DMS 273 treated with DMSO at 0.1 percent for 48 hours (cell line): Measurements from ENCODE around the gene PRDM10.
A peak's percentile ranks its signal among the peaks of the same experiment; 100 is the strongest.

Experiments
- DNase-seq: peaks from one replicate; lab custom pipeline; 2025; lab: John Stamatoyannopoulos, UW

PRDM10 gene

DNA sequence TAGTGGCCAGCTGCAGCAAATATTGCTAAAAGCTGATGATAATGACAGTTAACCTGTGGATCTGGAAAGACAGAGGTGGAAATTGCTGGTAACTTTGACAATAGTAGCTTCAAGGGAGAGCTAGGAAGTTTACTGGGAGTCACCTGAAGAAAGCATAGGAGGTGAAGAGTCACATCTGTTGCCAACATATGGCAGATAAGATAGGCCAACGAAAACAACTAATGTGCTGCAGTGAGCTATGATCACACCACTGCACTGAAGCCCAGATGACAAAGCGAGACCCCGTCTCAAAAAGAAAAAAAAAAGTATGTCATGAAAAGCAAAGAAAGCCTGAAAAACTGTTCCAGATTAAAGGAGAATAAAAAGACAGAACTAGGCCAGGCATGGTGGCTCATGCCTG, 4.3 kb upstream of the PRDM10 start:
- no peak for DNase-seq

DNA sequence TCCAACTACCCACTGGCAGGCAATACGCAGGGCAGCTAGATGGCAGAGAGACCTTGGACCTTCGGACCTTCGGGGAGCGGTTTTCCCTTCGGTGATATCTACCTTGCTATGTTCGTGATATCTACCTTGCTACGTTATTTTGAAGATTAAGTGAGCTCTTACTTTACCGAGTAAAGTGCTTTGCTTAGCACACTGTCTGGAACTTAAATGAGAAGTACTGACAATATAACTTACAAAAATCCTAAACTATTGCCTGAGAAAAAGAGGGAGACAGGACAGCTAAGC, 1.0 kb upstream of the PRDM10 start:
- no peak for DNase-seq

DNA sequence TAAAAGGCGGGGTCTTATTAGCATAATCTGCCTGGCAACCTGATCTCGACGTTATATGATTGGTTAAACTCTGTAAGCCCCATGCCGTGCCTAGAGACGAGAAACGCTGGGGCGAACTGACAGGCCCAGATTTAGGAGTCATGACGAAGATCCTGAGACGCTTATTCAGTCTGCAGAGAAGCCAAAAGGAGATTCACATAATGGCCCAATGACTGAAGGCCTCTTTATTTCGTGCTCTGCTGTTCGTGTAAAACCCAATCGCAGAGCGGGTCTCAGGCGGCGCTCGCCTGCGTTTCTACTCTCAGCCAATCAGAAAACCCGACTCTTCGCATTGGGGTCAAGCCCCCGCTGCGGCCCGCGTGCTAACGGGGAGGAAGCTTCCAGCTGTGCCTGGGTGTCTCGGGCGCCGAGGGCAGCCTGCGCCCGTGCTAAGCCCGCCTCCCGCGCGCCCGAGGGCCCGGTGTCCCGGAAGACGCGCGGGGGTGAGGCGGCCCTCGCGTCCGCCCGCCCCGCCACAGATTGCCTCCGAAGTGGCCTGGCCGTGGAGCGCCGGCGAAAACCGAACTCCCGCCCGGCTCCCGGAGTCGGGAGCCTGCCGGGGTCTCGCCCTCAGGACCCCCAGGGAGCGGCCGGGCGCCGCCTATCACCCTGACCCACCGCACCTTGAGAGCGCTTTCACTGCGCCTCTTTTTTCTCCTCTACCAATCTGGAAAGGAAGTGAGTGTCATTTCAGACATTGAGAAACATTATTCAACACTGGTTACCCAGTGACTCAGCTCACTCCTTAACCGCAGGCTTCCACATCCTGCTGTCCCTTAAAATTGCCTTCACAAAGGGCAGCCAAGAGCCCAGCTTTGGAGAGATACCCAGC, 446 bp upstream of the PRDM10 start:
- DNase-seq: peak; percentile 97

DNA sequence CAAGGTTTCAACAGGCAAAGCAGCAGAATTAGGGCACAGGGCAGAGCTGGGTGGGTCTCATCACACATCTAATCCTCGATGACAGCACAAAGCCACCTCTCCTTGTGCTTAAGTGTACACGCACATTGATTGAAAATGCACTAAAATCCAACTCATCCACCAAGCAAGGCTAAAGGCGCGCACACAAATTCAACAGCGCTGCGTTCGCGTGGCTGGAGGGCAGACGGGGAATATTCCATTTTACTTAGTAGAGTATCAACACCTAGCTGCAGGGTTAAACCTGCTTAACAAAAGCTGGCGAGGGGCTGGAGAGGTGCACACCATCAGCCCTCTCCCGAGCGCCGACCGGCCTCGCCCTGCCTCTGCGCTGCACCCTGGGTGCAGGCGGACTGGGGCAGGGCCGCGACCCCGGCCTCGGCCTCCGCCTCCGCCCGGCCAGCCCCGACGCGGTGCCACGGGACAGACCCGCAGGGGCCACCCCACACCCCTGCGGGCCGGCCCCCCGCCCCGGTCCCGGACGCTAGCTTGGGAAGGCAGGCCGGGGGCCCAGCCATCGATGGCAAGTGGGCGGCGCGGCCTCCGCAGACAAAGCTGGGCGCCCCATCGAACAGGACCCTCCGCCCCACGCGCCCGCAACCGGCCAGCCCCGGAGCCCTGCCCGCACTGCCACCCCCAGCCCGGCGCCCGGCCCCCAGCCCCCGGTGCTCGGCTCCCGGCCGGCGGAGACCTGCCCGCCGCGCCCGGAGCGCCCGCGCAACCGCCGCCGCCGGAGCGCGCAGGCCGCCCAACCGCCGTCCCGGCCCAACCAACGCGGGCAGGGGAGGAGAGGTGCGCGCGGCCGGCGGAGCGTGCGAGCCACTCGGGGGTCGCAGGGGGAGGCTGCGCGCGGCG, 929 bp downstream of the PRDM10 start:
- DNase-seq: no peak

DNA sequence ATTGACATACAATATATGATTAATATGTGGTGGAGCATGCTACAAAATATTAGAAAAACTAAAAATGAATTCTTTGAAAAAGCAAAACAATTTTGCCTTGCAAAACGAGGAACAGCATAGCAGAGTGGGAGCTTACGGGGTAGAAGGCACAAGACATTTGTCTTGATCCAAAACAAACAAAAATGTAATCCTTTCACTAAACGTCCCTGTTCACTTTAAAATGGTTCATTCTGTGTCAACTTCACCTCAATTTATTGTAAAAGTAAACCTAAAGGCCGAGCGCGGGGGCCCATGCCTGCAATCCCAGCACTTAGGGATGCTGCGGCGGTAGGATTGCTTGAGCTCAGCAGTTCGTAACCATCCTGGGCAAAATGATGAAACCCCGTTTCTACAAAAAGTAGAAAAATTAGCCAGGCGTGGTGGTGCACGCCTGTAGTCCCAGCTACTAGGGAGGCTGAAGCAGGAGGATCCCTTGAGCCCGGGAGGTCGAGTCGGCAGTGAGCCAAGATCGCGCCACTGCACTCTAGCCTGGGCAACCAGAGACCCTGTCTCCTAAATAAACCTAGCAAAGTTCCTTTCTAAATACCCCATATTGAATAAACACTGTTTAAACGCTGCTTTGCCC, 2.0 kb downstream of the PRDM10 start:
- DNase-seq: no peak

DNA sequence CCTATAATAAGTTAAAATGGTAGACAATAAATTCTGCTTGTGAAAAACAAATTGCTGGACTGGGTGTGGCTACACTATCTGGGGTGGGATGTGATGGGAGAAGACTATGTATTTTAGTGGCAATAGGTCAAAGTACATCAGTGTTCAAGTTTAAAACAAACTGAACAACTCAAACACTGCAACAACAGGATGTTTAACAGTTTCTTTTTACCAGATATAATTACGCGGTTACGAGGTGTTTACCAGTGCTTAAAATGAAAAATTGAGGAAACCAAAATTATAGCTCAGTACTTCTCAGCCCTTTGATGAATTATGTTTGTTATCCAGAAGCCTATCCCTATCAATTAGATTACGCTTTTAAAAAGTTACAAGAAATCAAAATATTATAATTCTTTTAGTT, 3.2 kb downstream of the PRDM10 start:
- DNase-seq: no peak

DNA sequence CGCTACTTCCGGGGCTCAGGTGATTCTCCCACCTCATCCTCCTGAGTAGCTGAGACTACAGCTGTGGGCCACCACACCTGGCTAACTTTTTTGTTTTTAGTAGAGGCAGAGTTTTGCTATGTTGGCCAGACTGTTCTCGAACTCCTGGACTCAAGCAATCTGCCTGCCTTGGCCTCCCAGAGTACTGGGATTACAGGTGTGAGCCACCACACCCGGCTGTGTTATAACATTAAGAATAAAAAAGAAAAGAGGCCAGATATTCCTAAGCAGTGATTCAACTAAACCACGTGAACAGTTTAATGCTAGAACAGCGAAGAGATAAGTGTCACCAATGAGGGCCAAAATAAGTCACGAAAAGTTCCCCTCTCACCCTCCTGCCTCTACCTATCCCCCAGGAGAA, 3.7 kb downstream of the PRDM10 start:
- no peak for DNase-seq

DNA sequence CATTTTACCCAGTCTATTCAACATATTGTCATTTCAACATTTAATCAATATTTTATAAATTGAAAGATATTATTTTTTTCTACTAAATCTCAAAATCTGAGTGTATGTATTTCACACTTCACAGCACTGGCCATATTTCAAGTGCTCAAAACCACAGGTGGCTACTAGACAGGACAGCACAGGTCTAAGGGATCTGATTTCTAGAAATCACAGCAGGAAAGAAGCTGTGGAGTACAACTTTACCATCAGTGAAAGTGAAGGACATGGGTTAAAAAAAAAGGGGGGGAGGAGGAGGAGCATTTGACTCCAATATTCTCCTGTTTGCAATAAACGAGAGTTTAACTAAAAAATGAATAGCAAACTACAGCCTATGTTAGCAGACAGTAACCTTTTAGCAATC, 4.5 kb downstream of the PRDM10 start:
- DNase-seq: no peak

DNA sequence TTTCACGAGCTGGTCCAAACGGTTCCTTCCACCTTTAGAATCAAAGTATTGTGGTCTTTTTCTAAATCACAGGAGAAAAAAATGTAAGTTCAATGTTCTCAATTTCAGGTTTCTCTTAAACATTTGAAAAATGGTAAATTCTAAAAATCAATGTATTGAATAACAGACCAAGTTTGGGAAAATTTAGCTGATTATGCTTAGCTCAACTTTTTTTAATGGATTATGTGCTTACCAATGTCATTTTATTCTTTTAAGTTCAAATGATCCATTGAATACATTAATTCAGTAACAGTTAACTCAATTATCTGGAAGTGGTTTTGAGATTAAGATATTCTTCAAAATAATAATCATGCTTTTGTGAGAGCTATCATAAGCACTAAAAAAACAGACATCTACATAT, 5.1 kb downstream of the PRDM10 start:
- DNase-seq: no peak

DNA sequence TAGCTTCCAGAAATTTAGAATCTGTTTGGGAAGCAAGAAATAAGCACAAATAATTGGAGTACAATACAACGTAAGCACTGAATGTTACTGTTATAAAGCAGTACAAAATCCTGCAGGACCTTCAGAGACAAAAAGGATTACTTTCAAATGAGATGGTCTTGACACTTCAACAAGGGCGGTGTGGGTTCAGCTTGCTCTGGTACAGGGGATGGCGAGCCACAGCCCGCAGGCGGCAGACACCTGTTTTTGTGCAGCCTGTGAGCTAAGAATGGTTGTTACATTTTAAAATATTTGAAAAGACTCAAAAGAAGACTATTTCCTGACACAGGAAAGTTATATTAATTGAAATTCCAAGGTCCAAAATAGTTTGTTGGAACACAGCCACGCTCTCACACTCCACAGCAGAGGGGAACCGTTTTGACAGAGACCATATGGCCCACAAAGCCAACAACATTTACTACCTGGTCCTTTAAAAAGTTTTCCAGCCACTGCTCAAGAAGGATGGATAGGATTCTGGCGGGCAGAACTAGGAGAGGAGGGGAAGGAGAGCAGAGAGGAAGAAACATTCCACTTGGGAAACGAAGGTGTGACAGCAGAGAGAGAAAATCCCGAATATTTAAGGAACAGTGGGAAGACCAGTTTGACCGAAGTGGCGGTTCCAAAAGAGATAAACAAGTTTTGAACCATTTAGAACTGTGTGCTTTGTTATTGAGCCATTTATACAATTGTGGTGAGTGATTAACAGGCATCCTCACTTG, 6.3 kb downstream of the PRDM10 start:
- no peak for DNase-seq

DNA sequence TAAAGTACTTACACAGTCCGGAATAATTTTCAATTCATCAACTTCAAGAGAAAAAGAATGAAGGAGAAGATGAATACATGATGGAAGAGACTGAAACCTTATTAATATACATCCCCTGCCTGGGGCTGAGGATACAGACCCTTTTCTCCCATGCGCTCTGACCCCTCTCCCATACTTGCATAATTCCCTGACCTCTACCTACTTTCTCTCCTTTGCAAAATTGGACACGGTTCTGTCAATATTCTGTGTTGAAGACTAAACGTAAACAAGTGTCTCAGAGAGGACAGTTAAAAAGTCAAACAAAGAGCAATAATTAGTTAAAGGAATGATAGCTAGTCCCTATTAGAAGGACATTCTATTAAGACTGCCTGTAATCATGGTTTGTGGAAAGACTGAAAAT, 7.5 kb downstream of the PRDM10 start:
- no peak for DNase-seq

DNA sequence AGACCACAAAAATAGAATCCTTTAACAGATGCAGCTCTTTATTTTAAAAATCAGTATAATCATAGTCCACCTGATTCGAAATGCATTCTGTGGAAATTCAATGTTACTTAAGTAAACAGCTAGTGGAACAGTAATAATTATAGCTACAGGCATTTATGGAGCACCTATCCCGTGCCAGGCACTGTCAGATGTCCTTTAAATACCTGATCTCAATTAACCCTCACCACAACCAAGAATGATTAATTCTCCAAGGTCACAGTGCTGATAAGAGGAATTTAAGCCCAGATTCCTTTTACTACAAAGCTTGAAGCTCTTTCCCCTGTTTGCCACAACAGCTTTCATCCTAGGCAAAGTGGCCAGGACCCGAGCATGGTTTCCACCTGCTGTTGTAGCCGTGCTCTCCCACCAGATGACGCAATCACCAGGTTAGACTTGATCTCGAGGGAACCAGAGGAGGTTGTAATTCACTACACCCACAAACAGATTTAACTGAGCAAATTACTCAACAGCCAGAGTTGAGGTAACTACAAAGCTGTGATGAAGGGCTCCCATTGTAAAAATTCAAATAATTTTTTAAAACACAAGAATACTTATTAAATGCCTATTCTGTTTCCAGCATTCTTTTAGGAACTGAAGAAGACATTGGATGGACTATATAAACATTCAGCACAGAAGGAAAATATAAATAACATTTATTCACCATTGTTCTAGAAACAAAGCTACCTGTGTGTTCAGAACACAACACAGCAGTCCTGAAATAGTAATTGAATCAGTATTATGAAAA, 10.3 kb downstream of the PRDM10 start:
- peak; percentile 45 for DNase-seq

DNA sequence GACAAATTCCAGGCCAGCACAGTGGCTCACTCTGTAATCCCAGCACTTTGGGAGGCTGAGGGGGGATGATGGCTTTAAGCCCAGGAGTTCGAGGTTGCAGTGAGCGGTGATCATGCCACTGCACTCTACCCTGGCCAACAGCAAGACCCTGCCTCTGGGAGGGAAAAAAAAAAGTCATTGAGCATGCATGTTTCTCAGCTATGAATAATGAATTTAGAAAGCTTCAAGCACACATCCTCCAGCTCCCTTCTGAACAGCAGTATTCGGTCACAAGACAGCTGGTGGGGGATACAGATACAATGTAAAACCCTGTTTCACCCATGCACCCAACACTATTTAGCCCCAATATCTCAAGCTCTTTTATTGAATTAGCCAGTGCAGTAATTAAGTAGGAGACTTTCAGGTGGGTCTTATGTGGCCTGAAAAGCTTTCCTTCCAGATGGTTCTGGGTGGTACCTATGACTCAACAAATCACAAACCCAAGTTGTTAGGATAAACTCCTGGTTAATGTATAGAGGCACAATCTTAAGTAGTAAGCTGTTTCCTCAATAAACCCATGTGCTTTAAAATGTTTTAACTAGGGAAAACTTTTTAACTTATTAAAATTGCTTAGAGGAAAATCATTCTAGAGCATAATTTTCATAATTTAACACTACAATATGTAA, 13.4 kb downstream of the PRDM10 start:
- DNase-seq: no peak

DNA sequence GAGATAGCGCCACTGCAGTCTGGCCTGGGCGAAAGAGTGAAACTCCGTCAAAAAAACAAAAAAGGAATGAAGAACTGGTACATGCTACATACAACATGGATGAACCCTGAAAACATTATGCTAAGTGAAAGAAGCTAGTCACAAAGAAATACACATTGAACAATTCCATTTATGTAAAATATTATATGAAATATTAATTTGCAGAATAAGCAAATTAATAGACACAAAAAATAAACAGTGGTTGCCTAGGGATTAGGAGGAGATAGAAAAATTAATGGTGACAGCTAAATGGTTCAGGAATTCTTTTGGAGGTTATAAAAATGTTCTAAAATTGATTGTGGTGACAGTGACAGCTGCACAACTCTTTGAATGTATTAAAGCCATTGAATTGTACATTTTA, 14.7 kb downstream of the PRDM10 start:
- no peak for DNase-seq

DNA sequence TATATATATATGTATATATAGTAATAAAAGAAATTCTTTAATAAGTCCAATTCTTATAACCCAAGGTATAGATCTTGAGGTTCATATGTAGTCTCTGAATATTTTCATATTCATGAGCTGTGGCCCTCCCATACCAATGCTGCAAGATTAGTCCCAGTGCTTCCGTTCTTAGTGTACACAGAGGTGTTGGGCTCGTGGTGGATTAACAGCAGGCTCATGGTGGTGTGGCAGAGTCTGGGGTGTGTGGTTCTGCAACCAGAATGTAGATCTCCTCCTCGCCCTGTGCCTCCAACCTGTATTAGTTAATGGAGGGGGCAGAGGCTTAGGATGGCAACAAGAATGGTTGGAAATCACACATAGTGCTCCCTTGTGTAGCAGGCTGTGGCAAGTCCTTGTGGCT, 16.8 kb downstream of the PRDM10 start:
- DNase-seq: no peak

DNA sequence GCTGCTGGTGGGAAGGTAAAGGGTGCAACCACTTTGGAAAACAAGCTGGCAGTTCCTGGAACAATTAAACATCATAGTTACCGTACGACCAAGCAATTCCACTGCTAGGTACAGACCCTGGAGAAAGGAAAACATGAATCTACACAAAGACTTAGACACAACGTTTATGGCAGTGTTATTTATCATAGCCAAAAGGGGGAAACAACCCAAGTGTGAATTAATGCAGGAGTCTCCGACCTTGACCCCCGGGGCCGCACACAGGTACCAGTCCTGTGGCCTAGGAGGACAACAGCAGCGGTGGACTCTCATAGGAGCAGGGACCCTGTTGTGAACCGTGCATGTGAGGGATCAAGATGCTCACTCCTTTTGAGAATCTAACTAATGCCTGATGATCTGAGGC, 22.5 kb downstream of the PRDM10 start:
- DNase-seq: no peak

DNA sequence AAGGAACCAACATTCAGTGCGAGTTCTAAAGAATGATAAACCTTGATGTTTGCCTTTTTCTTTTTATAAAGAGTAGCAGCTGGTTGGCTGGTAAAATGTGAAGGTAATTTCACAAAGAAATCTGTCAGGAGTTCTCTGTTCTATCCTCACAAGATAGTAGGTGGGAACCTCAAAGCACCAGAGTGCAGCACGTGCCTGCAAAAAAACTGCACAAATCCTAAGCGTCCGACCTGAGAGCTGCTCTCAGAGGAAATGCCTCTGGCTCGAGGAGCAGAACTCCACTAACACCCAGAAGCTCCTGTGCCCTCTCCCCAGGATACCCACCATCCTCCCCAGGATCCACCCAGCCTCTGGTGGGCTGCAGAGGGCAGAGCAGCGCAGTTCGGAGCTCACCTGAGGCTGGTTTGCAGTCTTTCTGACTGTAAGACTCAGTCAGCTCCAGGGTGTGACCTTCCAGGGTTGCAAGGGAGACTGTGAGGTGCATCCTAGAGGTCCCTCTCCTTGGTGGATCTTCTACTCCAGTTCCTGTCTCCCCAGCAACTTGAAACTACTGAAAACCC, 23.5 kb downstream of the PRDM10 start:
- DNase-seq: no peak

DNA sequence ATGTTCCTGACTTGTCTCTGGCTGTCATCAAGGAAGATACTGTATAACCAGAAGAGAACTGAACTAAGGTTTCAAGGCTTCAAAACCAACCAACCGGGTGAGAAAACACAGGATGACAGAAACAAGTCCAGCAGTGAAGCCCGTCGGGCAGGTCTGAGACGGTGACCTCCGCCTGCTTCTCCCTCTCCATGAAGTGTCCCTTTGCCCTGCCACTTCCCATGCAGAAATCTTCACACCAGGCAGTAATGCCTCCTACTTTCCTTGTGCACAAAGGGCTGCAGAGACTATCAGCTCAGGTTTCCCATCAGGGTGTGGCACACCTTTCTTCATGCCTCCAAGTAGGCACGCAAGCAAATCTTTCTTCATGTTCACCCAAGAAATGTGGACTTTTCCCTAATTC, 24.2 kb downstream of the PRDM10 start:
- DNase-seq: no peak

DNA sequence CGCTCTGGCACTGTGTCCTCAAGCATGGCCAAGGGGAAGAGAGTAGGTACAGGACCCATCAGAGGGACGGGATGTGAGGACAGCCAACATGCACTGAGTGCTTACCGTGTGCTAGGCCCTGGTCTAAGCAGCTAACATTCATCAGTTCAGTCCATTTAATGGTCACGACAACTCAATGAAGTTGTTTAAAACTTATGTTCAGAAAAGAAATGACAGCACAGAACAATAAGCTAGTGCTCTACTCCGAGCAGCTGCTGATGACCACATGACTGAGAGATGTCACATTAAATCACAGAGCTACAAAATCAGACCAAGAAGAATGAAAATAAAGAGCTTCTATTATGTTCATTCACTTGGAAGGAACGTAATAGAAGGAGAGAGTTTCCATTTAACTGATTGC, 26.3 kb downstream of the PRDM10 start:
- DNase-seq: no peak

DNA sequence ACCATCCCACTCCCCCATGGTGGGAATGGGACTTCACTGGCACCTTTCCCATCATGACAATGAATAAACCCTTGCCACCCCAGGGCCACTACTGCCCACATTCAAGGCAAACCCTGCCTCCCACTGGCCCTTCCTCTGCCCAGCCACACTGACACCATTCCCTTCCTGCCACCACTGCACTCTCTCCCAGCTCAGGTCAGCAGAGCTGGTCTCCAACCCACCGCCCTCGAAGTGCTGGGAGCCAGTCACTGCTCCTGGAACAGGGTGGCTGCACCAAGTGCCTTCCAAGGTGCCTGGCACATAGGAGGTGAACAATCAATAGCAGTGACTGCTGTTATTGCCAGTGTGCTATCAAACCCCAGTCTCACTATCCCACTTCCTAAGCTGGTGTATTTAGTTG, 27.1 kb downstream of the PRDM10 start:
- no peak for DNase-seq

DNA sequence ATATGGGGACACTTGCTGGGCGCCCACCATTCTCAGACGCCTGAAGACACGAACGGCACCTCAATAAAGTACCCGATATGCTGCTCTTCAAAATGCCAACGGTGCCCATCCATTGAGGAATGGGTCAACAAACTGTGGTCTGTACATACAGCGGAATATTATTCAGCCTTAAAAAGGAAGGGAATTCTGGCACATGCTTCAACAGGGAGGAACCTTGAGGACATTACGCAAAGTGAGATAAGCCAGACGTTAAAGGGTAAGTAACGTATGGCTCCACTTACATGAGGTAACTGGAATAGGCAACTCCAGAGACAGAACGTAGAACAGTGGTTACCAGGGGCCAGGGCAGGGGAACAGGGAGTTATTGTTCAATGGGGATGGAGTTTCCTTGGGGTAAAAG, 28.0 kb downstream of the PRDM10 start:
- no peak for DNase-seq
